Tibial artery (tissue), 4 donors: ENCODE results near the gene TMEM247.

ENCODE experiments used
- DNase-seq, 2 donors: peaks; one replicate each; pipeline ENCODE4 v3.0.0-alpha.2; 2019
- H3K27ac ChIP-seq, 2 donors: fragments of 200-600 bp; sonication (generic) in 1 of 2; 1 replicate in 1 of 2; 2 replicates in 1 of 2; pipeline ENCODE4 v1.5.1; 2018 to 2019; ENCODE audit warnings: mild to moderate bottlenecking in 1 of 2
- H3K27me3 ChIP-seq, 2 donors: fragments of 200-600 bp; sonication (generic) in 1 of 2; one replicate each; pipeline versions ENCODE4 v1.5.1 to v1.6.0; 2016 to 2019
- H3K36me3 ChIP-seq, 3 donors: fragments of 200-600 bp; sonication (generic) in 2 of 3; one replicate each; pipeline ENCODE4 v1.5.1; 2016 to 2019; ENCODE audit warnings: mild to moderate bottlenecking in 2 of 3
- H3K4me1 ChIP-seq, 4 donors: fragments of 200-600 bp; sonication (generic) in 2 of 4; 1 replicate in 3 of 4; 2 replicates in 1 of 4; pipeline ENCODE4 v1.5.1; 2016 to 2019
- H3K4me3 ChIP-seq, 2 donors: fragments of 200-600 bp; sonication (generic) in 1 of 2; 1 replicate in 1 of 2; 2 replicates in 1 of 2; pipeline ENCODE4 v1.5.1; 2018 to 2019; ENCODE audit warnings: mild to moderate bottlenecking in 2 of 2
- H3K9me3 ChIP-seq, 3 donors: fragments of 200-600 bp; sonication (generic) in 1 of 3; one replicate each; pipeline ENCODE4 v1.5.1; 2016 to 2019
- CTCF ChIP-seq, 2 experiments: fragments of 200-600 bp in 1 of 2; fragments of 450-650 bp in 1 of 2; IDR thresholded peaks; one replicate each; pipeline ENCODE4 v1.5.1; 2017 to 2019; ENCODE audit warnings: antibody characterized with exemption in 2 of 2, mild to moderate bottlenecking in 1 of 2, moderate library complexity in 1 of 2
- intact Hi-C: fragments of 100-400 bp; cut with DNase I; formaldehyde crosslinking; loops from one replicate; pipeline ENCODE4 v1.15.0; 2023; ENCODE audit warnings: low total_unique reads

TMEM247 gene

GRCh38 chr2:46505472-46505783 lies 26.1 kb downstream of the TMEM247 start:
- Histone ChIP-seq H3K4me1 (peaks cover 0 to 4% (median 0%) of the 10 kb centered on the region in 4 donors), H3K27ac (no peak overlapping the region), H3K36me3 (no peaks in the 10 kb centered on the region), H3K27me3 (no peaks in the 10 kb centered on the region), H3K4me3 (no peak overlapping the region), H3K9me3 (no peaks in the 10 kb centered on the region)
- TF ChIP-seq CTCF (IDR thresholded peaks at IDR 0.05) = no peak
- no peak for DNase-seq
- intact Hi-C loops = loop anchor here (2.0 kb wide), 1 partner anchor 31 kb away; no protein-coding TSS in a partner anchor

DNA sequence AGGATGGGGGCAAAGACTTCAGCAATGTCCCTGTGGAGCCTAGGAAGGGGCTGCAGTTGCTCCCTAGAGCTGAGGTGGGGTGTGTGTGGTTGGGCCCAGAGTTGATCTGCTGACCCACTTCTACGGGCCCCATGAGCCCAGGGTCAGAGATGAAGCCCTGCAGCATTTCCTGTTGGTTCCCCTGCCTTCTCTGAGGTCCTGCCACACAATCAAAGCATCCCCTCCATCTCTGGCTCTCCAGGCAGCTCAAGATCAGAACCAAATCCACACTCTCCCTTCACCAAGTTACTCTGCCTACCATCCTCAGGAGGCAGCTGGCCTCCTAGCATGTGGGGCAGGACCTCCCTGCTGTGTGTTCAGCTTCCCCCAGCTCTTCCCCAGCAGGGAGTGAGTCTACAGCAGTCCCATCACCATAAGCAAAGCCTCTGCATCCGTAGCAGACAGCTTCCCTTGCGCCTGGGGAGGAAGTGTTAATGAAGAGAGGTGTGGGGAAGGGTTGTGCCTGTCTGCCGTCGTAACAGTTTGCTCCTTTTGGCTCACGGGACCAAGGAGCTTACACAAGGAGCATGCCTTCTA lies 26.9 kb downstream of the TMEM247 start:
- H3K36me3 ChIP-seq = no peaks in the 10 kb centered on the region
- no peaks in the 10 kb centered on the region for H3K27me3 ChIP-seq
- H3K4me1 ChIP-seq = no peaks in the 10 kb centered on the region
- no peak for DNase-seq
- no peak overlapping the region for H3K4me3 ChIP-seq
- TF ChIP-seq CTCF (IDR thresholded peaks at IDR 0.05) = no peak
- H3K27ac ChIP-seq = no peak overlapping the region
- intact Hi-C loops = no loop called here
- no peaks in the 10 kb centered on the region for H3K9me3 ChIP-seq

- Histone ChIP-seq H3K9me3 (no peaks in the 10 kb centered on the region), H3K27me3 (no peaks in the 10 kb centered on the region), H3K27ac (no peak overlapping the region), H3K4me1 (peaks cover 0 to 10% (median 0%) of the 10 kb centered on the region in 4 donors), H3K4me3 (no peak overlapping the region), H3K36me3 (no peaks in the 10 kb centered on the region)
- no peak for DNase-seq
- no peak for TF ChIP-seq CTCF (IDR thresholded peaks at IDR 0.05)
- intact Hi-C loops = no loop called here
Observed at GRCh38 chr2:46508312-46508711, 28.9 kb downstream of the TMEM247 start.

GRCh38 chr2:46508759-46509158 lies 29.4 kb downstream of the TMEM247 start:
- intact Hi-C loops = no loop called here
- no peaks in the 10 kb centered on the region for H3K9me3 ChIP-seq
- no peak overlapping the region for H3K27ac ChIP-seq
- H3K4me1 ChIP-seq = peaks cover 0 to 10% (median 0%) of the 10 kb centered on the region in 4 donors
- no peaks in the 10 kb centered on the region for H3K27me3 ChIP-seq
- no peak for TF ChIP-seq CTCF (IDR thresholded peaks at IDR 0.05)
- DNase-seq = no peak
- H3K4me3 ChIP-seq = no peak overlapping the region
- H3K36me3 ChIP-seq = no peaks in the 10 kb centered on the region

GRCh38 chr2:46509804-46510203 lies 30.4 kb downstream of the TMEM247 start:
- H3K4me1 ChIP-seq = peaks cover 0 to 10% (median 0%) of the 10 kb centered on the region in 4 donors
- no peaks in the 10 kb centered on the region for H3K27me3 ChIP-seq
- H3K4me3 ChIP-seq = no peak overlapping the region
- no peak for TF ChIP-seq CTCF (IDR thresholded peaks at IDR 0.05)
- no peaks in the 10 kb centered on the region for H3K9me3 ChIP-seq
- no peak overlapping the region for H3K27ac ChIP-seq
- intact Hi-C loops = no loop called here
- DNase-seq = no peak
- no peaks in the 10 kb centered on the region for H3K36me3 ChIP-seq
